ENCODE results near the gene FANCC.

- no peak for TF ChIP-seq CTCF (IDR thresholded peaks at IDR 0.05; ENCODE audit: insufficient read depth, low read depth, low read length)
- no peak for TF ChIP-seq EZH2 (IDR thresholded peaks at IDR 0.05; ENCODE audit: insufficient read depth, low read length)
Measured at GRCh38 chr9:95084254-95084934, 233.1 kb downstream of the FANCC start.
